Endothelial cell of umbilical vein (primary cell): ENCODE results near the gene CGB3.

Experiments used
- CTCF ChIP-seq, 2 donors: IDR thresholded peaks; 1 replicate in 1 of 2; 2 replicates in 1 of 2; pipeline ENCODE4 v1.5.1; 2011; ENCODE audit warnings: low read length in 2 of 2, mild to moderate bottlenecking in 2 of 2, moderate library complexity in 2 of 2, control low read depth in 1 of 2, inconsistent platforms in 1 of 2, low read depth in 1 of 2; ENCODE audit not compliant: insufficient read depth in 1 of 2; ENCODE audit errors: extremely low read depth in 1 of 2
- EZH2 ChIP-seq: IDR thresholded peaks from 2 replicates; pipeline ENCODE4 v1.6.1; 2012; ENCODE audit warnings: borderline replicate concordance, low read depth, mild to moderate bottlenecking, moderate library complexity, low read length, inconsistent platforms; ENCODE audit not compliant: severe bottlenecking
- FOS ChIP-seq: IDR thresholded peaks from 2 replicates; pipeline ENCODE4 v1.6.1; 2011; ENCODE audit warnings: mild to moderate bottlenecking, low read length, moderate library complexity, borderline replicate concordance; ENCODE audit not compliant: insufficient read depth
- GATA2 ChIP-seq: IDR thresholded peaks from 2 replicates; pipeline ENCODE4 v1.7.0; 2011; ENCODE audit warnings: low read depth, mild to moderate bottlenecking, moderate library complexity, mixed read lengths, low read length; ENCODE audit not compliant: insufficient read length, insufficient read depth
- JUN ChIP-seq: IDR thresholded peaks from 2 replicates; pipeline ENCODE4 v1.6.1; 2011; ENCODE audit warnings: borderline replicate concordance, low read depth; ENCODE audit not compliant: insufficient read length, insufficient read depth
- MAX ChIP-seq: IDR thresholded peaks from 2 replicates; pipeline ENCODE4 v1.6.1; 2011; ENCODE audit not compliant: insufficient read depth, insufficient read length
- MYC ChIP-seq: IDR thresholded peaks from one replicate; pipeline ENCODE4 v1.6.1; 2011; ENCODE audit warnings: mild to moderate bottlenecking, low read depth, low read length
- POLR2A ChIP-seq: IDR thresholded peaks from 2 replicates; pipeline ENCODE4 v1.6.1; 2012; ENCODE audit warnings: low read depth, mild to moderate bottlenecking, control low read depth, low read length
- POLR2AphosphoS5 ChIP-seq: IDR thresholded peaks from 2 replicates; pipeline ENCODE4 v1.6.1; 2012; ENCODE audit warnings: low read depth, mild to moderate bottlenecking, control low read depth, low read length, moderate library complexity; ENCODE audit not compliant: insufficient read depth

DNA sequence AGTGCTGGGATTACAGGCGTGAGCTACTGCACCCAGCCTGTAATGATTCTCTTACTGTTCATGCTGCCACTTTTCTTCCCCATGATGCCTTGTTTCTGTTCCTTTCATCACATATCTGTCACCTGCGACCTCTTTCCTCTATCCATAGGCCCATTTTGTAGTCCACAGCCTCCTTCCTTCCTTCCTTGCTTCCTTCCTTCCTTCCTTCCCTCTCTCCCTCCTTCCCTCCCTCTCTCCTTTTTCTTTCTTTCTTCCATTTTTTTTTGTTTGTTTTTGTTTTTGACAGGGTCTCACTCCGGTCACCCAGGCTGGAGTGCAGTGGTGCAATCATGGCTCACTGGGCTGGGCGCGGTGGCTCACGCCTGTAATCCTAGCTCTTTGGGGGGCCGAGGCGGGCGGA is 35.3 kb downstream of the CGB3 start:
- TF ChIP-seq CTCF (IDR thresholded peaks at IDR 0.05; ENCODE audit: extremely low read depth in 1 of 2, insufficient read depth in 1 of 2, low read depth in 1 of 2, low read length in 2 of 2) (no peak), EZH2 (no peak), POLR2A (no peak), POLR2AphosphoS5 (no peak), MAX (no peak), JUN (no peak), MYC (no peak), FOS (no peak), GATA2 (no peak)
